HG03159 (cell line): ENCODE results near the gene DCST1.
A peak's percentile ranks its signal among the peaks of the same experiment; 100 is the strongest.

Experiments used
- ATAC-seq: cut with Tn5 transposase; IDR thresholded peaks from one replicate; pipeline ENCODE4 v1.9.1; 2021; ENCODE audit warnings: mild to moderate bottlenecking, moderate library complexity; ENCODE audit not compliant: unreplicated experiment

The DCST1 gene

GRCh38 chr1:155051342-155051776, 17.7 kb downstream of the DCST1 start:
- peak; percentile 17 for ATAC-seq

- ATAC-seq: no peak
Observed at GRCh38 chr1:155051777-155052398, 18.3 kb downstream of the DCST1 start.

GRCh38 chr1:155052439-155053395, 19.1 kb downstream of the DCST1 start:
- ATAC-seq: no peak

- ATAC-seq: no peak
Observed at GRCh38 chr1:155053531-155054105, 20.0 kb downstream of the DCST1 start.

- ATAC-seq: no peak
Observed at GRCh38 chr1:155057104-155057503, 23.5 kb downstream of the DCST1 start.

GRCh38 chr1:155057788-155058211, 24.2 kb downstream of the DCST1 start:
- ATAC-seq: no peak

GRCh38 chr1:155060736-155061135, 27.1 kb downstream of the DCST1 start:
- ATAC-seq: no peak

GRCh38 chr1:155061381-155062150, 27.9 kb downstream of the DCST1 start:
- peak; percentile 36 for ATAC-seq

GRCh38 chr1:155062151-155062686, 28.6 kb downstream of the DCST1 start:
- no peak for ATAC-seq

- ATAC-seq: no peak
Observed at GRCh38 chr1:155062702-155063411, 29.2 kb downstream of the DCST1 start.

GRCh38 chr1:155063550-155064110, 30.0 kb downstream of the DCST1 start, which contains the start of gene EFNA4:
Gene EFNA4 (plus strand): TSS chr1:155063740. CDS start chr1:155063824, 84 bp downstream.
- peak; percentile 65 for ATAC-seq

- ATAC-seq: peak; percentile 15
Observed at GRCh38 chr1:155064111-155064831, 30.6 kb downstream of the DCST1 start.

- no peak for ATAC-seq
Observed at GRCh38 chr1:155064832-155065429, 31.3 kb downstream of the DCST1 start.

GRCh38 chr1:155066777-155067176, 33.2 kb downstream of the DCST1 start:
- ATAC-seq: no peak

GRCh38 chr1:155068599-155068998, 35.0 kb downstream of the DCST1 start:
- no peak for ATAC-seq

GRCh38 chr1:155069551-155070157, 36.0 kb downstream of the DCST1 start:
- ATAC-seq: no peak

GRCh38 chr1:155070158-155070621, 36.6 kb downstream of the DCST1 start:
- no peak for ATAC-seq
